HEK293 (cell line): Measurements from ENCODE around the gene CEP55.

ENCODE experiments used
- CTCF ChIA-PET: fragments of 350-600 bp; formaldehyde crosslinking; extraction: SDS; loops from one replicate; lab custom pipeline; 2021; ENCODE audit warnings: antibody characterized with exemption; lab: Yijun Ruan, JAX
- POLR2A ChIA-PET: fragments of 300-600 bp; formaldehyde crosslinking; extraction: SDS; loops from one replicate; lab custom pipeline; 2020; ENCODE audit warnings: antibody characterized with exemption, inconsistent platforms; lab: Yijun Ruan, JAX
- H3K27ac ChIP-seq: fragments of 200-500 bp; sonication (Bioruptor generic); 2 replicates; pipeline ENCODE4 v1.5.1; 2014; ENCODE audit warnings: low read depth, low read length, control low read depth, inconsistent platforms; ENCODE audit errors: extremely low read depth
- H3K36me3 ChIP-seq, 2 experiments: fragments of 200-500 bp in 1 of 2; sonication (Bioruptor generic) in 1 of 2; 1 replicate in 1 of 2; 2 replicates in 1 of 2; pipeline ENCODE4 v1.5.1; 2014 to 2017; ENCODE audit warnings: inconsistent platforms in 2 of 2, low read length in 2 of 2; ENCODE audit not compliant: control insufficient read depth in 2 of 2, insufficient read depth in 1 of 2
- H3K4me1 ChIP-seq: fragments of 200-500 bp; sonication (Bioruptor generic); 2 replicates; pipeline ENCODE4 v1.5.1; 2014; ENCODE audit warnings: mild to moderate bottlenecking, low read length, inconsistent platforms; ENCODE audit not compliant: control insufficient read depth, insufficient read depth
- H3K4me3 ChIP-seq: 2 replicates; pipeline ENCODE4 v1.5.1; 2011; ENCODE audit warnings: low read depth, mild to moderate bottlenecking, control low read depth, low read length, moderate library complexity
- H3K9me3 ChIP-seq: fragments of 200-500 bp; sonication (Bioruptor generic); 2 replicates; pipeline ENCODE4 v1.5.1; 2014; ENCODE audit warnings: low read depth, low read length, inconsistent platforms; ENCODE audit not compliant: control insufficient read depth, insufficient read depth
- FEZF1 ChIP-seq: fragments of 450-650 bp; formaldehyde crosslinking; IDR thresholded peaks from 2 replicates; pipeline ENCODE4 v1.5.1; 2016; ENCODE audit warnings: missing biosample characterization, missing genetic modification characterization
- GLIS2 ChIP-seq: fragments of 450-650 bp; formaldehyde crosslinking; IDR thresholded peaks from 2 replicates; pipeline ENCODE4 v1.5.1; 2016; ENCODE audit warnings: missing biosample characterization, missing genetic modification characterization
- HOXC10 ChIP-seq: sonication (generic); formaldehyde crosslinking; IDR thresholded peaks from 2 replicates; pipeline ENCODE4 v1.8.1; 2023; ENCODE audit warnings: mild to moderate bottlenecking, missing genetic modification reagents
- KLF9 ChIP-seq: fragments of 450-650 bp; formaldehyde crosslinking; IDR thresholded peaks from 2 replicates; pipeline ENCODE4 v1.5.1; 2016; ENCODE audit warnings: missing biosample characterization, missing genetic modification characterization, low read depth
- SETDB1 ChIP-seq: IDR thresholded peaks from one replicate; pipeline ENCODE4 v1.6.1; 2017; ENCODE audit warnings: mild to moderate bottlenecking, low read length, moderate library complexity, mixed read lengths; ENCODE audit not compliant: insufficient read length
- ZFP3 ChIP-seq: fragments of 450-650 bp; formaldehyde crosslinking; IDR thresholded peaks from 2 replicates; pipeline ENCODE4 v1.5.1; 2016; ENCODE audit warnings: low read depth, missing biosample characterization, missing genetic modification characterization
- ZNF10 ChIP-seq: fragments of 450-650 bp; formaldehyde crosslinking; IDR thresholded peaks from 2 replicates; pipeline ENCODE4 v1.5.1; 2017; ENCODE audit warnings: missing biosample characterization, missing genetic modification characterization
- ZNF138 ChIP-seq: fragments of 450-650 bp; formaldehyde crosslinking; IDR thresholded peaks from 2 replicates; pipeline ENCODE4 v1.5.1; 2016; ENCODE audit warnings: missing biosample characterization, missing genetic modification characterization, borderline replicate concordance
- ZNF248 ChIP-seq: fragments of 450-650 bp; formaldehyde crosslinking; IDR thresholded peaks from 2 replicates; pipeline ENCODE4 v1.5.1; 2017; ENCODE audit warnings: missing biosample characterization, missing genetic modification characterization
- ZNF311 ChIP-seq: fragments of 450-650 bp; formaldehyde crosslinking; IDR thresholded peaks from 2 replicates; pipeline ENCODE4 v1.5.1; 2017; ENCODE audit warnings: missing biosample characterization, missing genetic modification characterization, borderline replicate concordance
- ZNF404 ChIP-seq: fragments of 450-650 bp; formaldehyde crosslinking; IDR thresholded peaks from 2 replicates; pipeline ENCODE4 v1.5.1; 2017; ENCODE audit warnings: missing biosample characterization, missing genetic modification characterization
- ZNF416 ChIP-seq: fragments of 450-650 bp; formaldehyde crosslinking; IDR thresholded peaks from 2 replicates; pipeline ENCODE4 v1.5.1; 2016; ENCODE audit warnings: missing biosample characterization, missing genetic modification characterization
- ZNF433 ChIP-seq: fragments of 450-650 bp; formaldehyde crosslinking; IDR thresholded peaks from 2 replicates; pipeline ENCODE4 v1.5.1; 2016; ENCODE audit warnings: missing biosample characterization, missing genetic modification characterization, low read depth
- ZNF658 ChIP-seq: fragments of 450-650 bp; formaldehyde crosslinking; IDR thresholded peaks from 2 replicates; pipeline ENCODE4; 2016; ENCODE audit warnings: missing biosample characterization, missing genetic modification characterization
- ZNF701 ChIP-seq: fragments of 450-650 bp; formaldehyde crosslinking; IDR thresholded peaks from 2 replicates; pipeline ENCODE4 v1.5.1; 2016; ENCODE audit warnings: missing biosample characterization, missing genetic modification characterization
- TF ChIP-seq, protein P1 (sequence below): fragments of 450-650 bp; IDR thresholded peaks from 2 replicates; pipeline ENCODE4 v1.5.1; 2018; ENCODE audit warnings: missing biosample characterization, missing genetic modification characterization
- TF ChIP-seq, protein P2 (sequence below): fragments of 450-650 bp; formaldehyde crosslinking; IDR thresholded peaks from 2 replicates; pipeline ENCODE4 v1.5.1; 2016; ENCODE audit warnings: missing biosample characterization, missing genetic modification characterization, low read depth
- TF ChIP-seq, protein P3 (sequence below): fragments of 450-650 bp; formaldehyde crosslinking; conservative IDR thresholded peaks from 2 replicates; pipeline ENCODE4 v1.5.1; 2016; ENCODE audit warnings: low read depth, missing biosample characterization, missing genetic modification characterization
- TF ChIP-seq, protein P4 (sequence below): fragments of 450-650 bp; formaldehyde crosslinking; IDR thresholded peaks from 2 replicates; pipeline ENCODE4 v1.5.1; 2016; ENCODE audit warnings: missing biosample characterization, missing genetic modification characterization

The CEP55 gene

DNA sequence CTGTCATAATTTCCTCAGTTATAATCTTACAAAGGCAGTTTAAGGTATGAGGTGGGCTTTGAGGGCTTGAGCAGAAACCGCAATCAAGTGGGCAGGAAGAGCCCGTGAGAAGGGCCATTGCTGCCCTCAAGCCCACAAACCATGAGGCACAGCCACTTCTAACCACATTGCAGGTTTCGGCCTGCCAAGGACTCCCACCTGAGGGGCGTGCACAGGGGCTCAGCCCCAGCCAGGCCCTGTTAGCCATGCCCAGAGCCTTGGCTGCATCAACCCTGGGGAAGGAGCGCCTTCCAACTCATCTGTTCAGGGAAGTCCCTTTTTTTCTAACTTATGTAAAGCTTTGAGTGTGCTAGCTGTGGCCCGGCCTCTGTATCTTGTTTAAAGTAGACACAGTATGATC is 64.1 kb downstream of the CEP55 start:
- TF ChIP-seq ZNF248 = no peak
- TF ChIP-seq GLIS2 (tag by site-specific recombination) = no peak
- no peak for TF ChIP-seq HOXC10 (CRISPR knock-in tag)
- TF ChIP-seq ZNF416 (tag by site-specific recombination) = no peak
- TF ChIP-seq ZNF701 (tag by site-specific recombination) = no peak
- no peak for TF ChIP-seq ZFP3 (tag by site-specific recombination)
- TF ChIP-seq, protein P1, sequence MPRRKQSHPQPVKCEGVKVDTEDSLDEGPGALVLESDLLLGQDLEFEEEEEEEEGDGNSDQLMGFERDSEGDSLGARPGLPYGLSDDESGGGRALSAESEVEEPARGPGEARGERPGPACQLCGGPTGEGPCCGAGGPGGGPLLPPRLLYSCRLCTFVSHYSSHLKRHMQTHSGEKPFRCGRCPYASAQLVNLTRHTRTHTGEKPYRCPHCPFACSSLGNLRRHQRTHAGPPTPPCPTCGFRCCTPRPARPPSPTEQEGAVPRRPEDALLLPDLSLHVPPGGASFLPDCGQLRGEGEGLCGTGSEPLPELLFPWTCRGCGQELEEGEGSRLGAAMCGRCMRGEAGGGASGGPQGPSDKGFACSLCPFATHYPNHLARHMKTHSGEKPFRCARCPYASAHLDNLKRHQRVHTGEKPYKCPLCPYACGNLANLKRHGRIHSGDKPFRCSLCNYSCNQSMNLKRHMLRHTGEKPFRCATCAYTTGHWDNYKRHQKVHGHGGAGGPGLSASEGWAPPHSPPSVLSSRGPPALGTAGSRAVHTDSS = no peak
- no peak for TF ChIP-seq ZNF10
- no peak for TF ChIP-seq ZNF311 (tag by site-specific recombination)
- Histone ChIP-seq H3K36me3 (no peaks in the 10 kb centered on the region), H3K27ac (no peak overlapping the region), H3K4me1 (no peaks in the 10 kb centered on the region), H3K4me3 (no peak overlapping the region), H3K9me3 (no peaks in the 10 kb centered on the region)
- POLR2A ChIA-PET = no interaction called here
- CTCF ChIA-PET = interaction anchor here (1.2 kb wide), 1 partner anchor 19 kb away, joined by 5 read pairs; no protein-coding TSS in a partner anchor

DNA sequence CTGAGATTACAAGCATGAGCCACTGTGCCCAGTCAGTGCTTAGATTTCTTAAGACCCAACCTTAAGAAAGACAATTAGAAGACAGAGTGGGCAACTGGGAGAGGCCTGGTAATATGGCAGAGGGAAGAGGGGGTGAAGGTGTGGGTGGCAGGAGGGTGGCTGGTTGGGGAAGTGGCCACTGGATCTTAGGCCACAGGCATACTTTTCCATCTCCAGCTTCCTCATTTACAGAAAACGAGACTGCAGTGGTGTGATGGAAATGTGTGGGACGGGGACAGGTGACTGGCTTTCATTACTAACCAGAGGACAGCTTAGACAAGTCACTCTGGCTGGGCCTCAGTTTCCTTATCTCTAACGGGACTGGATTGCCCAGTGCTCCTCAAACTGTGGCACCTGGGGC is 69.0 kb downstream of the CEP55 start:
- Histone ChIP-seq H3K27ac (no peak overlapping the region), H3K4me3 (no peak overlapping the region), H3K4me1 (no peaks in the 10 kb centered on the region), H3K36me3 (no peaks in the 10 kb centered on the region), H3K9me3 (no peaks in the 10 kb centered on the region)
- CTCF ChIA-PET = interaction anchor here (0.6 to 3.7 kb wide), 4 partner anchors 11 to 116 kb away, joined by 3 to 21 read pairs (median 4); no protein-coding TSS in a partner anchor
- POLR2A ChIA-PET = no interaction called here
- TF ChIP-seq, protein P2, sequence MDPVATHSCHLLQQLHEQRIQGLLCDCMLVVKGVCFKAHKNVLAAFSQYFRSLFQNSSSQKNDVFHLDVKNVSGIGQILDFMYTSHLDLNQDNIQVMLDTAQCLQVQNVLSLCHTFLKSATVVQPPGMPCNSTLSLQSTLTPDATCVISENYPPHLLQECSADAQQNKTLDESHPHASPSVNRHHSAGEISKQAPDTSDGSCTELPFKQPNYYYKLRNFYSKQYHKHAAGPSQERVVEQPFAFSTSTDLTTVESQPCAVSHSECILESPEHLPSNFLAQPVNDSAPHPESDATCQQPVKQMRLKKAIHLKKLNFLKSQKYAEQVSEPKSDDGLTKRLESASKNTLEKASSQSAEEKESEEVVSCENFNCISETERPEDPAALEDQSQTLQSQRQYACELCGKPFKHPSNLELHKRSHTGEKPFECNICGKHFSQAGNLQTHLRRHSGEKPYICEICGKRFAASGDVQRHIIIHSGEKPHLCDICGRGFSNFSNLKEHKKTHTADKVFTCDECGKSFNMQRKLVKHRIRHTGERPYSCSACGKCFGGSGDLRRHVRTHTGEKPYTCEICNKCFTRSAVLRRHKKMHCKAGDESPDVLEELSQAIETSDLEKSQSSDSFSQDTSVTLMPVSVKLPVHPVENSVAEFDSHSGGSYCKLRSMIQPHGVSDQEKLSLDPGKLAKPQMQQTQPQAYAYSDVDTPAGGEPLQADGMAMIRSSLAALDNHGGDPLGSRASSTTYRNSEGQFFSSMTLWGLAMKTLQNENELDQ (tag by site-specific recombination) = no peak
- TF ChIP-seq, protein P3, sequence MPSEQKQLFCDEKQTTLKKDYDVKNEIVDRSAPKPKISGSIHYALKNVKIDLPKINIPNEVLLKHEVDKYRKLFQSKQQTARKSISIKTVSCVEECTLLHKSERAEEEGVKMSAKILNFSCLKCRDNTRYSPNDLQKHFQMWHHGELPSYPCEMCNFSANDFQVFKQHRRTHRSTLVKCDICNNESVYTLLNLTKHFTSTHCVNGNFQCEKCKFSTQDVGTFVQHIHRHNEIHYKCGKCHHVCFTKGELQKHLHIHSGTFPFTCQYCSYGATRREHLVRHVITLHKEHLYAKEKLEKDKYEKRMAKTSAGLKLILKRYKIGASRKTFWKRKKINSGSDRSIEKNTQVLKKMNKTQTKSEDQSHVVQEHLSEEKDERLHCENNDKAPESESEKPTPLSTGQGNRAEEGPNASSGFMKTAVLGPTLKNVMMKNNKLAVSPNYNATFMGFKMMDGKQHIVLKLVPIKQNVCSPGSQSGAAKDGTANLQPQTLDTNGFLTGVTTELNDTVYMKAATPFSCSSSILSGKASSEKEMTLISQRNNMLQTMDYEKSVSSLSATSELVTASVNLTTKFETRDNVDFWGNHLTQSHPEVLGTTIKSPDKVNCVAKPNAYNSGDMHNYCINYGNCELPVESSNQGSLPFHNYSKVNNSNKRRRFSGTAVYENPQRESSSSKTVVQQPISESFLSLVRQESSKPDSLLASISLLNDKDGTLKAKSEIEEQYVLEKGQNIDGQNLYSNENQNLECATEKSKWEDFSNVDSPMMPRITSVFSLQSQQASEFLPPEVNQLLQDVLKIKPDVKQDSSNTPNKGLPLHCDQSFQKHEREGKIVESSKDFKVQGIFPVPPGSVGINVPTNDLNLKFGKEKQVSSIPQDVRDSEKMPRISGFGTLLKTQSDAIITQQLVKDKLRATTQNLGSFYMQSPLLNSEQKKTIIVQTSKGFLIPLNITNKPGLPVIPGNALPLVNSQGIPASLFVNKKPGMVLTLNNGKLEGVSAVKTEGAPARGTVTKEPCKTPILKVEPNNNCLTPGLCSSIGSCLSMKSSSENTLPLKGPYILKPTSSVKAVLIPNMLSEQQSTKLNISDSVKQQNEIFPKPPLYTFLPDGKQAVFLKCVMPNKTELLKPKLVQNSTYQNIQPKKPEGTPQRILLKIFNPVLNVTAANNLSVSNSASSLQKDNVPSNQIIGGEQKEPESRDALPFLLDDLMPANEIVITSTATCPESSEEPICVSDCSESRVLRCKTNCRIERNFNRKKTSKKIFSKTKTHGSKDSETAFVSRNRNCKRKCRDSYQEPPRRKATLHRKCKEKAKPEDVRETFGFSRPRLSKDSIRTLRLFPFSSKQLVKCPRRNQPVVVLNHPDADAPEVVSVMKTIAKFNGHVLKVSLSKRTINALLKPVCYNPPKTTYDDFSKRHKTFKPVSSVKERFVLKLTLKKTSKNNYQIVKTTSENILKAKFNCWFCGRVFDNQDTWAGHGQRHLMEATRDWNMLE (tag by site-specific recombination) = no peak
- TF ChIP-seq ZNF433 (tag by site-specific recombination) (no peak), ZNF138 (tag by site-specific recombination) (no peak), SETDB1 (no peak), ZNF404 (tag by site-specific recombination) (no peak), KLF9 (tag by site-specific recombination) (no peak), ZNF658 (tag by site-specific recombination) (no peak), FEZF1 (tag by site-specific recombination) (no peak)
- TF ChIP-seq, protein P4, sequence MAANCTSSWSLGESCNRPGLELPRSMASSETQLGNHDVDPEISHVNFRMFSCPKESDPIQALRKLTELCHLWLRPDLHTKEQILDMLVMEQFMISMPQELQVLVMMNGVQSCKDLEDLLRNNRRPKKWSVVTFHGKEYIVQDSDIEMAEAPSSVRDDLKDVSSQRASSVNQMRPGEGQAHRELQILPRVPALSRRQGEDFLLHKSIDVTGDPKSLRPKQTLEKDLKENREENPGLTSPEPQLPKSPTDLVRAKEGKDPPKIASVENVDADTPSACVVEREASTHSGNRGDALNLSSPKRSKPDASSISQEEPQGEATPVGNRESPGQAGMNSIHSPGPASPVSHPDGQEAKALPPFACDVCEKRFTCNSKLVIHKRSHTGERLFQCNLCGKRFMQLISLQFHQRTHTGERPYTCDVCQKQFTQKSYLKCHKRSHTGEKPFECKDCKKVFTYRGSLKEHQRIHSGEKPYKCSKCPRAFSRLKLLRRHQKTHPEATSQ (tag by site-specific recombination) = no peak
